Suppressor macrophage (primary cell): ENCODE results near the gene GMEB2.
"Not testable (repeated sequence)": the region's sequence is repeated elsewhere in the genome, so short reads cannot be mapped to it uniquely, and the experiment has no call there.

Source experiments
- DNase-seq, 4 experiments: peaks; one replicate each; pipeline ENCODE4 v3.0.0-alpha.2; 2020 to 2022

The GMEB2 gene

DNA sequence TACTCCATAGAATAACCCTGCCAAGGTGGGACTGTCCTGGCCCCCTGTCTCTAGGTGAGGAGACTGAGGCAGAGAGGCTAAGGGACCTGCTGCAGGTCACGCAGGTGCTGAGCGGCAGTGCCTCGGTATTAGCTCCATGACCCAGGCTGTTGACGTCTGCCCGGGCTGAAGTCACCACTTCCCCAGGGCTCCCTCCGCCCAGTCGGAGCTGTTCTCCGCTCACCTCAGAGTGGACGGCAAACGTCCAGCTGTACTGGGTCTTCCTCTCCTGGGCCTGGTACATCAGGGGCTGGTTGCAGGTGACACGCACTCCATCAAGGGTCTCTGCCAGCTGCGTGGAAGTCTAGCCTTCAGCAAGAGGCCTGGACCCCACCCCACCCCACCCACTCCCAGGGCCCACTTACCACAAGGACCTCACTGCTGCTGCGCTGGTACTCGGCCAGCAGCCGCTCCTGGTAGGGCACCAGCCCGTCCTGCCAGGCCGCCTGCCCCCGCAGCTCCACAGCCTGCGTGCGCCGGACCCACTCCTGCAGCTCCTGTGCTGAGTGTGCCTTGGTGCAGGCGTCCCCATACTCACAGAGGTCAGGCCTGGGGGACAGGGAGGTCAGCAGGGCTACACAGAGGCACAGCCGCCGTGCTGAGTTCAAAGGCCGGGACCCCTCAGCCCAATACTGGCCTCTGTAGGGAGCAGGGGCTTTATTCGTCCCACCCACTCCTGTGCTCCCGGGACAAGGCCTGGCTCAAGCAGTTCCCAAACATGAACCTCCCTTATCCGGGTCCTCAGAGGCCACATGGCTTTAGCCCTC is 56.4 kb downstream of the GMEB2 start:
- DNase-seq = no peak

DNA sequence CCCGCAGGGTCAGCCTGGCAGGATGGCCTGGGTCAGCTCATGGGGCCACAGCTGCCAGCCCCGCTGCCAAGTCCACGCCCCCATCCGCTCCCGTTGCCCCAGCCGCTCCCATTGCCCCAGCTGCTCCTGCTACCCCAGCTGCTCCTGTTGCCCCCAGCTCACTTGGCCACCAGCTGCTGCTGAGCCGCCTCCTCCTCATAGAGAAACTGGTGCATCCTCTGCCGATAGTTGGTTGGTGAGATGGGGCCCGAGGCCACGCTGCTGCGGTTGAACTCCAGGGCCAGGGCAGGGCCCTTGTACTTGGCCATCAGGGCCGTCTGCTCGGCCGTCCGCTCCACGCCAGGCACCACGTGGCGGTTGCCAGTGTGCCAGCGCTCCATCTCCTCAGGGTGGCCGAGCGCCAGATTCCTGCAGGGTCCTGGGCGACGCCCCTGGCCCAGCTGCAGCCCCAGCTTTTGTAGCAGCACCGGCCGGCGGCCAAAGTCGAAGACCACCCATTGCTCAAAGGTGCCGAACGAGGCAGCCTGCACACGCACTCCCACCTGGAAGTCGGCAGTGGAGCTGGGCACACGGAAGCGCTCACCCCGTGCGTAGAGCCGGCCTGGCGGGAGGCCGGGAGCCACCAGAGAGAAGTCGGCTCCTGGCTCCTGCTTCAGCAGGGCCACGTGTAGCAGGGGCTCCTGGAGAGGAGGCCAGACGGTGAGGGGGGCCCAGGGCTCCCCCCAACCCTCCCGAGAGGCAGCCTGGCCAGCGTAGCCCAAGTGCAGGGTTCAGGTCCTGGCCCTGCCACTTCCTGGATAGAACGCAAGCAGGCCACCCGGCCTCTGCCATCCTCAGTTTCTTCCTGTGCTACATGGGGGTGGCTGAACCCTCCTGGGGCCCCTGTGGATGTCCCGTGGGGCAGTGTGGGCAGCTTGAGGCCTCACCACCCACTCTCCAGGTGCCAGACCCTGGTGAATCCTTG is 57.6 kb downstream of the GMEB2 start:
- no peak for DNase-seq

DNA sequence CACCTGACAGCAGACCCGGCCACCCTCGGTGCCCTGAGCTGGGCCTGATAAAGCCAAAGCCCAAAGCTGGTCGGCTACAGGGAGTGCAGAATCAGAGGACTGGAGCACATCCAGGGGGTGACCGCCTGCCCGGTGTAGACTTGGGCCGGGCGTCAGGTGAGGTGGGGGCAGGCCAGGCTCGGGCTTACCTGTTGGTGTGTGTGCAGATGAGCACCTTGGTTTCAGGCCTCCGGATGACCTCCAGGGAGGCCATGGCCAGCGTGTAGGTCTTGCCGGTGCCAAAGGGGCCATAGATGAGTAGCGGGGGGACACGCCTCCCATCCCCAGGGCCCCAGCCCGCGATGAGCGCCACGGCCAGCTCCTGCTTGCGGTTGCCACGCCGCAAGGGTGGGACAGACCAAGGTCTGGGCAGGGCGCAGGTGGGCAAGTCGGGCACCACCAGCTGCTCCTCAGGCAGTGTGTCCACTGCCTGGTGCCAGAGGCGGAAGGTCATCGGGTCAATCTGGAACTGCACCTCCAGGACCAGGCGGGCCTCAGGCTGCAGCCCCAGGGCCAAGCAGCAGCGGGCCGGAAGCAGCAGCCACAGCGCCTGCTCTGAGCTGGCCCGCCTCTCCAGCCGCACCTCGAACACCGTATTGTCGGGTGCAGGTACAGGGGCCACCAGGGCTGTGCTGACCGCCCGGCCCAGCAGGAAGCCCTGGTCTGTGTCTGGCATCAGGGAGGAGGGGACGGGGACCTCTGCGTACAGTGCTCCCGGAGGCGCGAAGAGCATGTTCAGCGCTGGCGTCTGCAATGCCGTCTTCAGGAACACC is 58.5 kb downstream of the GMEB2 start:
- DNase-seq = peak in 2 of 4 experiments; percentile 18 to 48

DNA sequence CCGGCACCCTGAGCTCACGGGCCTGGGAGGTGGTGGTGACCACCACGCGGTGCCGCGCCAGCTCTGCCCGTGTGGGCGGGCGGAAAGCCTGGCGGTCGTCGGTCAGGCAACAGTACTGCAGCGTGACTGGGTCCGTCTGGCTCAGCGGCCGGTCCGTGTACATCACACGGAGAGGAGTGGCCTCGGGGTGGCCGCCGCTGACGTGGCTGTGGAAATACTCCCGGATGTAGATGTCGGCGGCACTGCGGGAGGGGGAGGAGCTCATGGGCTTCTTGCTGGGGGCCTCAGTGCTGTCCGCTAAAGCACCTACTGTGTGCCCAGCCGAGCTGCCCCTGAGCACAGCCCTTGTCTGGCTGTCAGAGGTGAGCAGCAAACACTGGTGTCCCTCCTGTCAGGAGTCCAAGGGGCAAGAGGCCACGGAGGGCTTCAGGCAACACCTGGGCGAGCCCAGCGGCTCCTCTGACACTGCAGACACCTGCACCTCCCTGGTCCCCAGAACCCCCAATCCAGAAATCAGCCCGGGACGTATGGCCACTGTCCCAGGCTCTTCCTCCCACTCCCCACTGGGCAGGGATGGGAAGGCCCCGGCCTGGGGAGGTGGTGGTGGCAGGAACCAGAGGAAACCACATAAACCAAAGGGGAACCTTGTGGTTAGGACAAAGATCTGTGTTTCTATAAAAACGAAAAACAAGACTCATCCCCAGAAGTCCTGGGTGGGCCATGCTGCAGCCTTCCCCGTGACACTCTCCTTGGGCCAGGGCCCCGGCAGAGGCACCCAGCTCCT is 59.3 kb downstream of the GMEB2 start:
- DNase-seq = peak; percentile 85 to 92 (median 90)

DNA sequence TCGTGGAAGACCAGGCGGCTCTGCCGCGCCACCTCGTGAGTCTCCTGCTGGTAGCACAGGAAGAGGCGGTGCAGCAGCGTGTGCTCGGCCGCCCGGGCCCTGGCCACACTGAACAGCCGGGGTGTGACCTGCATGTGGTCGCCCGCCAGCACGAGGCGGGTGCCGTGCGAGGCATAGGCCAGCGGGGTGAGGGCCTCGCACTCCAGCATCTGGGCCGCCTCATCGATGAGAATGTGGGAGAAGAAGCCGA is 59.8 kb downstream of the GMEB2 start:
- DNase-seq = no peak

DNA sequence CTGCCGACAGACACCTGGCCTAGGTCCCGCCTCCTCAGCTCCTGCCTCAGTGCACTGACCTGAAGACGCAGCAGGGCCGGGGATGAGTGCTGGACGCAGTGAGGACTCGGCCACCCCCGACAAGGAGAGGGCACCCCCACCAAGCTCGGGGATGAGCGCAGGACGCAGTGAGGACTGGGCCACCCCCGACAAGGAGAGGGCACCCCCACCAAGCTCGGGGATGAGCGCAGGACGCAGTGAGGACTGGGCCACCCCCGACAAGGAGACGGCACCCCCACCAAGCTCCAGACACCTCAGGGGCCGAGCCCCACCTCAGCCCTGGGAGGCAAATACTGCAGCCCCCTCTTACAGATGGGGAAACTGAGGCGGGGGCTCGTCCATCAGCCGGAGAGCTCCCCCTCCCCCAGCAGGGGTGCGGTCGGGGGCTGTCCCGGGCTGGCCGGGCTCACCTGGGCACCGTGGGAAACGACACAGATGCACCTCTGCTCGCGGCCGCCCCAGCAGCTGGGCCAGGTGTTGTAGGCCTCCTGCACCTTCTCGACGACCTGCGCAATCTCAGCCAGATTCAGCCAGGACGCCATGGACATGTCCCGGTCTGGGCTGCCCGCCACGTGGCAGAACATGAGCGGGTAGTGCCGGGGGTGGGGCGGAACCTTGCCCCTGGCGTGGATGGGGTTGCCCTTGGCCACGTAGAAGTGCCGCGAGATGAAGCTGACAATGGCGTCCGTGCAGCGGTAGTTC is 60.3 kb downstream of the GMEB2 start:
- DNase-seq = no peak

DNA sequence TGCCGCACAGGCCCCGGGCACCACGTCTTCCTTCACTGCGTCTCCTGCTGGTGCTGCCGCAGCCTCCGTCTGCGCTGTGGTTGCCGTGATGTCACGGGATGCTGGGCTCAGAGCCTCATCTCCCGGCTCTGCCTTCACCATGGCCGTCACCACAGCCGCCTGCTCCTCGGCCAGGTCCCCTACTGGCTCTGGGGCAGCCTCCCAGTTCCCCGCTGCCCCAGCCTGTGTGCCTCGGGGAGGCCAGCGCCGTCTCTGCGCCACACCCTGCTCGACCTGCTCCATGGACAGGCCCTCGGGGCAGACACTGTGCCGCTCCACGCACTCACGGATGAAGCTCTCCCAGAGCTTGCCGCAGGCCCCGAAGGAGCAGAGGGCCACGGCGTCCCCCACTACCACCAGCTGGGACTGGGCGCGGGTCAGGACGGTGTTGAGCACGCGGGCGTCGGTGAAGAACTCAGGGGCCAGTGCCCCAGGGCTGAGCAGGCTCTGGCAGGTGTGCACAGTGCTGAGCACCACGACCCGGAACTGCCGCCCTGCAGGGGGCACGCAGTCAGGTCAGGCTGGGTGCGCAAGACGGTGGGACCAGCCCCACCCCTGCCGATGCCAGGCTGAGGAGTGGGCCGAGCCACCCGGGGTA is 61.1 kb downstream of the GMEB2 start:
- DNase-seq = no peak

DNA sequence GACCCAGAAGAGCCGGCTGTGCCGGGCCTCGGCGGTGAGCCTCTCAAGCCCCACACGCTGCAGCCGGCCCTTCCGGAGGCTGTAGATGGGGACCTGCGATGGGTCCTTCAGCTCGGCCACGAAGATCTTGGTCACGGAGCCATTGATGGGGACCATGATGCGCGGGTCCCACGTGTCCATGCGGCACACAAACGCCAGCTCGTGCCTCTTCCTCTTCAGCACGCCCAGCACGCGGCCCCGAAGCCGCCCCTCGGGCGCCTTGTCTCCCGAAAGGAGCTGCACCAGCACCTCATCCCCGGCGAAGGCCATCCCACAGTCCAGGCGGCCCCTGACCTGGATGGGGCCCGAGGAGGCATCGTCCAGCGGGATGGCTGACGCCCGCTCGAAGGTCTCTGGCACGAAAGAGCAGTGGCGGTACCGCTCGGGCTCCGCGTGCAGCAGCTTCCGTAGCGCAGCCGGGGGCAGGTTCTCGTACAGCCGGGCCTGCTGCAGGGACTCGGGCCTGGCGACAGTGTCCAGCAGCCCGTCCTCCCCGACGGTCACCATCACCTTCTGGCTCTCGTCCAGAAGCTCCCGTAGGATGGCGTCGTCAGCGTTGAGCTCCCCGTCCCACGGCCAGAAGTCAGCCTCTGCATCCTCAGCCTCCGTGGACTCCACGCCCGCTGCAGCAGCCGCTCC is 61.7 kb downstream of the GMEB2 start:
- no peak for DNase-seq

DNA sequence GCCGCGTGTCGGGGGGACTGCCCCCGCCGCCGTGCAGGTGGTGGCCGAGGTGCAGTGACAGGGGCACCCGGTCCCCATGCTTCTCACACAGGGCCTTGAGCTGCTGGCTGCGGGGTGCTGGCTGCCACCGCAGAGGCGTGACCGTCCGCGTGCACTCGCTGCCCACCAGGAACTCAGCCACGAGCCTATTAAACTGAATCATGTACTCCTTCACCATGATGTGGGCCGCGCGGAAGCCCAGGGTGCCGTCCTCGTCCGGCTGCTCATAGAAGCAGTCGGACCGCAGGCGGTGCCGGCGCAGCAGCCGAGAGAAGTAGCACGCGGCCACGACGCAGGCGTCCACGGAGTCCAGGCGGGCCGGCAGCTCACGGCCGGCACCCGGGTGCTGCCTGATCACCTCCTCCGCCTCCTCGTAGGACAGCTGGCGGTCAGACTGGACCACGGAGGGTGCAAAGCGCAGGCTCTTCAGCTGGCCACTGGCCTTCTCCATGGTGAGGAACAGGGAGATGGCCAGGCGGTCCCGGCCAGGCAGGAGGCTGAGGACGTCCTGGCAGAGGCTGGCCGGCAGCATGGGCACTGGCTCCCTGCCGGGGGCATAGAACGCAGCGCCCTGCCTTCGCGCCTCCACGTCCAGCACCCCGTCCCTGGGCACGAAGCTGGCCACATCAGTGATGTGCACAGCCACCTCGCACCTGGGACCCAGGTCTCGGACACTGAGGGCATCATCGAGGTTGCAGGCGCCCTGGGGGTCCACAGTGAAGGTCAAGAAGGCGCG is 62.7 kb downstream of the GMEB2 start:
- no peak for DNase-seq

DNA sequence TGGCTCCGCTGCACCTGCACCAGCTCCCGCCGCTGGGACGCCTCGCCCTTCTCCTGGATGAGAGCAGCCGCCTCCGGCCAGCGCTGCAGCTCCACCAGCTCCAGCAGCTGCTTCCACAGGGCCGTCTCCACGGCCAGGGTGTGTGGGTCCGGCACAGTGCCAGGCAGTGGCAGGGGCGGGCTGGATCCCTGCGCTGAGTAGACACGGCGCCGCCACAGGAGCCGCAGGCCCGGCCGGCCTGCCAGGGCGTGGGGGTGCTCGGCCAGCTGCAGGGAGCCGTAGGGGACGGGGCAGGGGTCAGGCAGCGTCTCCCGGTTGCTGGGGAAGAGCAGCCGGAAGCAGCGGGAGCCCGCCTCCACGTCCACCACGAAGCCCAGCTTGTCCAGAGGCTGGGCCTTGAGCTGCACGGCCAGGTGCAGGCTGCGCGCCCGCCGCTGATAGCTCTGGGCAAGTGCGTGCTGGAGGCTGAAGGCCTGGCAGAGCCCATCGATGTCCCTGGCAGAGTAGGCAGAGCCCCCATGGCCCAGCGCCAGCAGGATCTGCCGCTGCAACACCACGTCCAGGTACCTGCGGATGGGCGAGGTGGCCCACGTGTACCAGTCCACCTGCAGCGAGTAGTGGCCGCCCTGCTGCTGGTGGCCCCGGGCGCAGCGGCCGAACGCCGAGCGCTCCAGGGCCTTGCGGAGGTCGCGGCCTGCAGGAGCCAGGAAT is 63.5 kb downstream of the GMEB2 start:
- DNase-seq = no peak

DNA sequence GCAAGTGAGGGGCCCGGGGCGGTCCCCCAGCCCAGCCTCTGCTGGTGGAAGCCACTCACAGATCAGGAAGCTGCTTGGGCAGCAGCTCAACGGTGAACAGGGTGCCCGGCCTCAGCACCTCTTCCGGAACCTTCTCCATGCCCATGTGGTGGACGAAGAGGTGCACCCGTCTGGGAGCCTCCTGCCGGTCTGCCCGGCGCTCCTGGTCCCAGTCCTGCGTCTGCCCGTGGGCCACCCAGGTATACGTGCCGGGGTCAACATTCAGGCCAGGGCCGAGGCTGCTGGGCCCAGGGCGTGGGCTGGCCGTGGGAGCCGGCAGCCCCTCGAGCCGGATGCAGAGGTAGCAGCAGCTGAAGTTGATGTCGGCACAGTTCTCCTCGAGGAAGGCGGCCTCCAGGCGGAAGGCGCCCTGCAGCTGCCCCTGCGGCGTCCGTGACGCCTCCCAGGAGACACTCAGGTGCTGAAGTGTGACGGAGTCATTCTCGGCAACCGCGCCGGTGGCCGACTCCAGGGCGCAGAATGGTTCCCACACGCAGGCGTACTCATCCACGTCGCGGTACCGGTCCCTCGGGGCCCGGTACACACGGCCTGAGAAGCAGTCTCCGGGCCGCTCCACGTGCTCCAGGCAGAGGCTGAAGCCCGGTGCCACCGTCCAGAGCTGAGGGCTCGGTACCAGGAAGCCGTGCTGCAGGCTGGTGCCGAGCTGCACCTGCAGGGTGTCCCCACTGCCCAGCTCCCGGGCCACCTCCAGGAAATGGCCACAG is 64.3 kb downstream of the GMEB2 start:
- DNase-seq = no peak

DNA sequence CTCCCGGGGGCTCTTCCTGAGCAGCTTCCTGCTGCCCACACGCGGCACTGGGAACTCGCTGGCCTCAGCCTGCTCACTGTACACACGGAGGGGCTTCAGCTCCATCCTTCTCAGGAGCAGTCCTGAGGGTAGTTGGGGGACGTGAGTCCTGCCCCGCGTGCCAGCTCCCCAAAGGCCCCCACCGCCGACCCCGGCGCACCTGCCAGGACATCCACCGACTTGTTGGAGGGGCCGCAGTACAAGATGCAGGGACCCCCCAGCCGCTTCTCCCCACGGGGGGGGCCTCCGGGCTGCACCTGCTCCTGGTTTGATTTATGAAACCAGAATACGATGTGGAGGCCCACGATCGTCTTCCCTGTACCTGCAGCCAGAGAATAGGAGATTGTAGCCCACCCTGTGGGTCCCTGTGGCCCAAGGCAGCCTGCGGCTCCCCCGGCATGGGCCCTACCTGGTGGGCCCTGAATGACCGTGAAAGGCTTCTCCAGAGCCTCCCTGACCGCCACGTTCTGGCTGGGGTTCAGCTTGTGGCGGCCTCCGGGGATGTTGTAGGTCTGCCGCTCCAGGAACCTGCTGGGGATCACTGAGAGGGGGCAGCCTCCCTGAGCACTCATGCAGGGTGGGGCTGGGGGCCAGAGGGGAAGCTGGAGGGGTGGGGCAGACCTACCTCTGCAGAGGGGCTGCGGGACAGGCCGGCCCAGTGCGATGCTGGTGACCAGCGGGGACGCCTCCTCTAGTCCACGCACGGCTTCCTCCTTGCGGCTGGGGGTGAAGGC is 65.1 kb downstream of the GMEB2 start:
- DNase-seq = no peak

DNA sequence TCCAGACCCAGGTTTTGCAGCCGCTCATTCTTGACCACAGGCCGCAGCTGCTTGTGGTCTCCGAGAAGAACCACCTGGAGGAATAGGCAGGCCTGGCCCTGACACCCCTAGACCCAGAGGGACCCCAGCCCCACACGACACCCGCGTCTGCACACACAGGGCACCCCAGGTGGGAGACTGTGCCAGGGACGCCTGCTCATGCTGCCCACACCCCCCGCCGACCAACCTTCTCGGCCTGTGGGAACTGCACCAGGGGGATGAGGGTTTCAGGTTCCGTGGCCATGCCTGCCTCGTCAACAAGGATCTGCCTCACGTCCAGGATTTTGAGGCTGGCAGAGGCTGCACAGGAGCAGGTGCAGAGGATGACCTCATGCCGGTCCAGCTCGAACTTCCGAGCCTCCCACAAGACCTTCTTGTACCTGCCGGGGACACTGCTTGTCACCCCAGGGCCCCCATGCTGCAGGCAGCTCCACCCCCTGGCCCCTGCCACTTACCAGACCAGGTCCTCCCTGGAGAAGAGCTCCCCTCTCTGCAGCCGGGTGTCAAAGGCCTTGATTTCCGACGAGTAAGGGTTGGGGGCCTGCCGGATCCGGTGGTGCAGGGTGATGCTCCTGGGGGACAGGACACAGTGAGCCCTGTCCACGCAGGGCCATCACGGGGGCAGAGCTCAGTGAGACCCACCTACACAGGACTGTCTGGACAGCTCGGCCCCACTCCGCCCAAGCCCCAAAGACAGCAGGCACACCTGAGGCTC is 65.9 kb downstream of the GMEB2 start:
- no peak for DNase-seq

DNA sequence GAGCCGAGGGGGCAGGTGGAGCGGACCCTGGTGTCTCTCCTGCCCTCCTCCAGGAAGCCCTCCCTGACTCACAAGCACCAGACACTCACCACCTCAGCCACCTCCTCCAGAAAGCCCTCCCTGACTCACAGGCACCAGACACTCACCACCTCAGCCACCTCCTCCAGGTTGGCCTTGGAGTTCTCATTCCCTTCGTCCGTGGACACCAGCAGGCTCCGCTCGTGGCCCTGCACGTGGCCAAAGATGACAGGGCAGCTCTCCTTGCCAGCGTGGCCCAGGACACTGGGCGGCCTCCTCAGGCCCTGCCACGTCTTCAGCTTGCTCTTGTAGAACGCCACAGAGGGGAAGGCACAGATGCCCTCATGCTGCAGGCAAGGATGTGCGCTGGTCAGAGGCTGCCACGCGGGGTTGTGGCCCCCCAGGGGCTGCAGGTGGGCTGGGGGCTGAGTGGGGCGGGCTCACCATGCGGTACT is 66.5 kb downstream of the GMEB2 start:
- no peak for DNase-seq

DNA sequence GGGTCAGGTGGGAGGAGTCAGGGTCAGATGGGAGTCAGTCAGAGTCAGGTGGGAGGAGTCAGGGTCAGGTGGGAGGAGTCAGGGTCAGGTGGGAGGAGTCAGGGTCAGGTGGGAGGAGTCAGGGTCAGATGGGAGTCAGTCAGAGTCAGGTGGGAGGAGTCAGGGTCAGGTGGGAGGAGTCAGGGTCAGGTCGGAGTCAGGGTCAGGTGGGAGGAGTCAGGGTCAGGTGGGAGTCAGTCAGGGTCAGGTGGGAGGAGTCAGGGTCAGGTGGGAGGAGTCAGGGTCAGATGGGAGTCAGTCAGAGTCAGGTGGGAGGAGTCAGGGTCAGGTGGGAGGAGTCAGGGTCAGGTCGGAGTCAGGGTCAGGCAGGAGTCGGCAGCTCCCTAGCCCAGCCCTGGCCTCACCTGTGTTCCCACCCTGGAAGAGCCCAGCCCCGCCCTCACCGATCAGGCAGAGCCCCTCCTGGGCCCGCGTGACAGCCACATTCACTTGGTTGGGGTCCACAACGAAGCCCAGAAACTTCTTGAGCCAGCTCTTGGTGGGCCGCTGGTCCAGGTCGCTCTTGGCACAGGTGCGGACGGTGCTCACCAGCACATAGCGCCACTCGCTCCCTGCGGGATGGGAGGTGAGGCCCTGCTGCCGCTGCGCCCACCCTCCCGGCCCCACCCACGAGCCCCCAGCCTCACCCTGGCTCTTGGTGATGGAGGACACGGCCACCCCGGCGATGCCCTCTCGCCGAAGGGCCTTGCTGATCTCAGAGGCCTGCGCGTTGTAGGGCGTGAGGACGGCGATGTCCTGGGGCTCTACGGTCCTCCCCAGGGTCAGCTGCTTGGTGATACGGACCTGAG is 67.2 kb downstream of the GMEB2 start:
- DNase-seq = not testable (repeated sequence)
